GM23338 (cell line): ENCODE measurements around the gene TMEM219. TPM values are rescaled to one million over a fixed set of nuclear protein-coding genes. Genes with fewer than 3 reads are reported as not detected.

Experiments used
- ATAC-seq: fragments of 200-7000 bp; cut with Tn5 transposase; 3 replicates; pipeline ENCODE4 v1.9.1; 2020
- DNase-seq: peaks from one replicate; pipeline ENCODE4 v3.0.0-alpha.2; 2015; ENCODE audit warnings: low spot score
- H2AFZ ChIP-seq: fragments of 200-600 bp; sonication (generic); 2 replicates; pipeline ENCODE4 v1.8.0; 2016; ENCODE audit warnings: antibody characterized with exemption, mild to moderate bottlenecking, moderate library complexity
- H3F3A ChIP-seq: fragments of 200-600 bp; sonication (generic); replicated peaks from 2 replicates; pipeline ENCODE4 v1.8.0; 2017; ENCODE audit warnings: antibody characterized with exemption, mixed run types, low read depth
- H3K27ac ChIP-seq: fragments of 200-600 bp; sonication (generic); 2 replicates; pipeline ENCODE4 v1.6.1; 2016; ENCODE audit warnings: low read depth
- H3K27me3 ChIP-seq: fragments of 200-600 bp; sonication (generic); 2 replicates; pipeline ENCODE4 v1.8.0; 2016; ENCODE audit warnings: mild to moderate bottlenecking, mixed run types, moderate library complexity; ENCODE audit not compliant: insufficient read depth
- H3K36me3 ChIP-seq: fragments of 200-600 bp; sonication (generic); 2 replicates; pipeline ENCODE4 v1.8.0; 2016; ENCODE audit warnings: mild to moderate bottlenecking; ENCODE audit not compliant: insufficient read depth
- H3K4me1 ChIP-seq: fragments of 200-600 bp; sonication (generic); 2 replicates; pipeline ENCODE4 v1.8.0; 2016; ENCODE audit warnings: mild to moderate bottlenecking, moderate library complexity; ENCODE audit not compliant: insufficient read depth
- H3K4me2 ChIP-seq: fragments of 200-600 bp; sonication (generic); 2 replicates; pipeline ENCODE4 v1.7.1; 2017; ENCODE audit warnings: mixed run types
- H3K4me3 ChIP-seq: fragments of 200-600 bp; sonication (generic); 2 replicates; pipeline ENCODE4 v1.6.1; 2016; ENCODE audit warnings: mixed run types
- H3K79me2 ChIP-seq: fragments of 200-600 bp; sonication (generic); replicated peaks from 2 replicates; pipeline ENCODE4 v1.8.0; 2017; ENCODE audit warnings: mild to moderate bottlenecking; ENCODE audit not compliant: insufficient read depth
- H3K9me2 ChIP-seq: fragments of 200-600 bp; sonication (generic); 2 replicates; pipeline ENCODE4 v1.8.0; 2017; ENCODE audit not compliant: insufficient read depth
- H4K20me1 ChIP-seq: fragments of 200-600 bp; sonication (generic); replicated peaks from 2 replicates; pipeline ENCODE4 v1.8.0; 2017; ENCODE audit warnings: mild to moderate bottlenecking; ENCODE audit not compliant: insufficient read depth
- H3K27ac Mint-ChIP-seq: 2 replicates; pipeline ENCODE4 v1.8.0; 2020; ENCODE audit warnings: inconsistent platforms, mild to moderate bottlenecking, moderate library complexity, mixed read lengths
- H3K27me3 Mint-ChIP-seq: 3 replicates; pipeline ENCODE4 v1.8.0; 2022; ENCODE audit warnings: low read depth, mild to moderate bottlenecking, moderate library complexity, mixed read lengths, inconsistent platforms; ENCODE audit not compliant: insufficient read depth, poor library complexity
- H3K36me3 Mint-ChIP-seq: 3 replicates; pipeline ENCODE4 v1.8.0; 2021; ENCODE audit warnings: low read depth, mild to moderate bottlenecking, inconsistent platforms, moderate library complexity, mixed read lengths
- H3K4me1 Mint-ChIP-seq: 3 replicates; pipeline ENCODE4 v1.8.0; 2020; ENCODE audit warnings: mild to moderate bottlenecking, inconsistent platforms, mixed read lengths
- H3K4me3 Mint-ChIP-seq: 3 replicates; pipeline ENCODE4 v1.8.0; 2021; ENCODE audit warnings: moderate library complexity, mild to moderate bottlenecking, inconsistent platforms, mixed read lengths
- H3K9me3 Mint-ChIP-seq: 3 replicates; pipeline ENCODE4 v1.8.0; 2020; ENCODE audit warnings: moderate library complexity, mild to moderate bottlenecking, inconsistent platforms, mixed read lengths
- CTCF ChIP-seq, 2 experiments: fragments of 200-600 bp in 1 of 2; sonication (generic) in 1 of 2; conservative IDR thresholded peaks; 2 replicates each; pipeline versions ENCODE4 v1.5.1 to v1.6.1; 2016 to 2017; ENCODE audit warnings: antibody characterized with exemption in 2 of 2, low read depth in 2 of 2, mild to moderate bottlenecking in 2 of 2, moderate library complexity in 1 of 2
- ETS1 ChIP-seq: IDR thresholded peaks from 2 replicates; pipeline ENCODE4 v1.6.1; 2016; ENCODE audit warnings: antibody characterized with exemption
- EZH2phosphoT487 ChIP-seq: fragments of 200-600 bp; sonication (generic); IDR thresholded peaks from one replicate; pipeline ENCODE4 v1.8.1; 2018; ENCODE audit warnings: antibody characterized with exemption; ENCODE audit not compliant: unreplicated experiment
- JUNB ChIP-seq: IDR thresholded peaks from one replicate; pipeline ENCODE4 v1.6.1; 2016; ENCODE audit warnings: antibody characterized with exemption; ENCODE audit not compliant: unreplicated experiment
- NANOG ChIP-seq: IDR thresholded peaks from 2 replicates; pipeline ENCODE4 v1.6.1; 2016; ENCODE audit warnings: antibody characterized with exemption, borderline replicate concordance
- STAT1 ChIP-seq: IDR thresholded peaks from one replicate; pipeline ENCODE4 v1.6.1; 2016; ENCODE audit warnings: antibody characterized with exemption; ENCODE audit not compliant: unreplicated experiment
- ZNF331 ChIP-seq: fragments of 250-450 bp; sonication (Bioruptor Pico); IDR thresholded peaks from 2 replicates; pipeline ENCODE4 v1.5.0; 2020; ENCODE audit warnings: low read depth, mild to moderate bottlenecking, moderate library complexity
- ZNF462 ChIP-seq: fragments of 250-450 bp; sonication (Bioruptor Pico); IDR thresholded peaks from 2 replicates; pipeline ENCODE4 v1.5.0; 2020; ENCODE audit warnings: mild to moderate bottlenecking, moderate library complexity
- polyA plus RNA-seq: library from polyadenylated mRNA; unstranded; fragments of >200 nt; fragmentation: Nextera tagmentation; extraction: Ambion mirVana; gene quantifications from 2 replicates; pipeline ENCODE4 v1.2.1, GENCODE V29; 2016
- total RNA-seq: library from RNA; depleted of rRNA; stranded (reverse); fragments of >200 nt; shearing (Covaris generic); gene quantifications from 2 replicates; pipeline ENCODE4 v1.2.3, GENCODE V29; 2014

Gene TMEM219
- total and polyA plus RNA-seq, 2 experiments from 2014 or later = 50.0 to 82.3 TPM

- H3F3A ChIP-seq = no peaks in the 10 kb centered on the region
- H3K4me2 ChIP-seq = no peak overlapping the region
- no peak overlapping the region for H3K4me3 ChIP-seq
- Mint-ChIP-seq H3K4me1 (peaks cover 43% of the 10 kb centered on the region), H3K9me3 (no peaks in the 10 kb centered on the region), H3K27ac (no peak overlapping the region), H3K36me3 (peaks cover 13% of the 10 kb centered on the region; the same call in 2 of the 3 replicates), H3K4me3 (no peak overlapping the region), H3K27me3 (peaks cover 31% of the 10 kb centered on the region)
- TF ChIP-seq STAT1 = no peak
- TF ChIP-seq NANOG = no peak
- no peak for TF ChIP-seq ETS1
- no peak for TF ChIP-seq ZNF331 (CRISPR knock-in tag)
- TF ChIP-seq CTCF (conservative IDR thresholded peaks at IDR 0.05; ENCODE audit: low read depth in 2 of 2) = no peak
- no peak for TF ChIP-seq ZNF462 (CRISPR knock-in tag)
- TF ChIP-seq JUNB = no peak
- TF ChIP-seq EZH2phosphoT487 = no peak
- H3K27ac ChIP-seq = no peak overlapping the region
- no peaks in the 10 kb centered on the region for H3K36me3 ChIP-seq
- DNase-seq = no peak
- peaks cover 15% of the 10 kb centered on the region for H3K4me1 ChIP-seq
- no peaks in the 10 kb centered on the region for H4K20me1 ChIP-seq
- H3K27me3 ChIP-seq = peaks cover 17% of the 10 kb centered on the region
- ATAC-seq = no peak
- no peak overlapping the region for H2AFZ ChIP-seq
- no peaks in the 10 kb centered on the region for H3K79me2 ChIP-seq
- no peaks in the 10 kb centered on the region for H3K9me2 ChIP-seq
Observed at GRCh38 chr16:30006095-30006473, 44.2 kb downstream of the TMEM219 start.
